Measurements from ENCODE around the gene LRIG1.
"Not testable (repeated sequence)": the region's sequence is repeated elsewhere in the genome, so short reads cannot be mapped to it uniquely, and the experiment has no call there.

The LRIG1 gene

GRCh38 chr3:66439666-66440344, 61.0 kb downstream of the LRIG1 start:
- DNase-seq: no peak

GRCh38 chr3:66438046-66438445, 62.8 kb downstream of the LRIG1 start:
- DNase-seq: no peak

DNA sequence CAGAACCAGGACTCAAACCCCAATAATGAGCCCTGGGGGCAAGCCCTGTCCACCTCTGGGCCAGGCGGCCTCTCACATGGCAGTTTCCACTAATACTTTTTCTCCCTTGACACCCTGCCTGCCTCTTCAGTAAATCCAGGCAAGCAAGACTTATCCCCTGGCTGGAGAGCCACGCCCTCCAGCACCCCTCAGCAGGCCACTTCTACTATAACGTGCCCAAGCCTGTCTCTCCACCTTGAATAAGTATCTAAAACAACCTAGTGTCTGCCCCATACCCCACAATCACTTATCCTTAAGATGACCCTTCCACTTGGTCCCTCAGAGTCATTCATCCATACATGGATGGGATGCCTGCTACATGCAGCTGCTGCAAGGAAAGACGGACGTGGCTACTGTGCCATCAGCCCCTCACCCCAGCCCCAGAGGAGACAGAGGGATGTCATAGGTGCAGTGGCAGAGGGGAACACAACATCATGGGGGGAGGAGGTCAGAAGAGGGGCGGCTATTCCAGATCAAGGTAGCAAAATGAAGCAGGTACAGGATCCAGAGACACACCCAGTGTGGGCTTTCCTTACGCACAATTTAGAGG, 63.4 kb downstream of the LRIG1 start:
- DNase-seq: no peak

DNA sequence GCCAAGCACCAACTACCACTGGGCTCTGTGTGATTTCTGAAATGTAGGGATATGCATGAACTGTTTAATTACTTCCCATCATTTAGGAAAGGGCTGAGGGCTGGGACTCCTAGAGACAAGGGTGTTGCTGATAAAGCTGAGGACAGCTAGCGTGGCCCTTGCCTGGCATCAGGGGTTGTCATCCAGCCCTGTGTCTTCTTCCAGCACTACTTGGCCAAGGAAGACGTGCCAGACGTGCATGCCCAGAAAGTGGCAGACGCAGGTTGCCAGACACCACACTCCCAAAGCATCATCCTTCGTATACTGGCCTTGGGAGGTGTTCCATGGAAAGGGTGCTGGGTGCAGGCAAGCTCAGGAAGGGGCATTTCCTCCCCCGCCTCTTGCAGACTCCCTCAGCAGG, 64.8 kb downstream of the LRIG1 start:
- DNase-seq: no peak

DNA sequence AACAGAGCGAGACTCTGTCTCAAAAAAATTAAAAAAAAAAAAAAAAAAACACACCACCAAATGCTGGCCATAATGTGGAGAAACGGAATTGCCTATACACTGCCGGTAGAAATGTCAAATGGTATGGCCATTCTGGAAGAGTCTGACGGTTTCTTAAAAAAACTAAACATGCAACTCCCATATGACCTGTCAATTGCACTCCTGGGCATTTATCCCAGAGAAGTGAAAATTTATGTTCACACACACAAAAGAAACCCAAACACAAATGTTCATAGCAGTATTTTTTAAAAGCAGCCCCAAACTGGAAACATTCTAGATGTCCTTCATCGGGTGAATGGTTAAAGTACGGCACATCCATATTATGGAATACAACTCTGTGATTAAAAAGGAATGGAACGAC, 66.1 kb downstream of the LRIG1 start:
- no peak for DNase-seq

GRCh38 chr3:66433522-66433782, 67.4 kb downstream of the LRIG1 start:
- DNase-seq: no peak

- no peak for DNase-seq
Measured at GRCh38 chr3:66432767-66433521, 67.9 kb downstream of the LRIG1 start.

GRCh38 chr3:66432041-66432766, 68.6 kb downstream of the LRIG1 start:
- no peak for DNase-seq

DNA sequence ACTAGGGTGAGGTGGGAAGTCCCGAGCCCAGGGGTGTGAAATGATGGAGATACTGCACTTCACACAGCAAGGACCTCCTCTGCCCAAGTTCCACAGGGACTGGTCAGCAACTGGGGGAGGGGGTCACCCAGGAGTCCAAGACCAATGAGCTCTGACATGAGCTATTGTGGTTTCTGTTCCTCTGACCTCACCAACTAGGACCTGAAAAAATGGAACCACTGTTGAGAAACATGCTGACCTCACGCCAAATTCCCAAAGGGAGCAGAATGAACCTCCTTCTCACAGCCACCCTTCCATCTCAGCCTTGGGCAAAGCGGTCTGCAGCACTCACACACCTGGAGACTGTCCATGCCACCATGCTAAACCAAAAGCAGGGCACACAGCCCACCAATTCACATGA, 69.3 kb downstream of the LRIG1 start:
- DNase-seq: no peak

- no peak for DNase-seq
Measured at GRCh38 chr3:66430876-66431275, 69.9 kb downstream of the LRIG1 start.

GRCh38 chr3:66428733-66429132, 72.1 kb downstream of the LRIG1 start:
- DNase-seq: no peak

DNA sequence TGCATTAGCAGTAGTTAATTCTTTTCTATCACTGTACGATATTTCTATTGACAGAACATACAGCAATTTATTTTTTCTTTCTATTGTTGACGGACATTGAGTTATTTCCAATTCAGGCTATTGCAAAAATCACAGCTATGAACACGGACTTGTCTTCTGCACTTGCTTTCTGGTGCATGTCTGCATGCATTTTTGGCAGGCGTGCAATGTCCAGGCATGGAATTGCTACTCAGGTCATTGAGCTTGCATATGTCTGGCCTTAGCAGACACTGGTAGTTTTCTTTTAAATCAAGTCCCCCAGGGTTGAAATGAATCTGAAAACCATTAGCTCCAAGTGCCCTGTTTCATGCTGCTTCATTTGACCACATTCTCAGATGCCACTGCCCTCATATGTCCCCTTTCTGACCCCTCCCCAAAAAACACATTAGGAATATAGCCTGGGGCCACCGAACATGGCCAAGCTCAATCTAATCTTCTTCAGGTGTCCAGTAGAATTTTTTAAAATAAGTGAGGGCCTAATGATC, 72.8 kb downstream of the LRIG1 start:
- no peak for DNase-seq

DNA sequence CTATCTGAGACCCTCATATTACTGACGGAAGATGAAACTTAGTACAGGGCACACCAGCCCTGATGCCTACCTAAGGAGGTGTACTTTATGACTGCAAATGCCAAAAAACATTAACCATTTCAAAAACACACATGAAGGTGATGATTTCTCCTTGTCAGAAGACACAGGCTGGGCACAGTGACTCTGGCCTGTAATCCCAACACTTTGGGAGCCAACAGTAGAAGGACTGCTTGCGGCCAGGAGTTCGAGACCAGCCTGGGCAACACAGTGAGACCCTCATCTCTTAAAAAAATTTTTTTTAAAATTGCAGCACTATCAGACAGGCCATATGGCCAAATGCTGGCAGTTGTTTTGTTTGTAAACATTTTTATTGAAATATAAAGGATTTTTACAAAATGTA, 73.5 kb downstream of the LRIG1 start:
- DNase-seq: no peak

DNA sequence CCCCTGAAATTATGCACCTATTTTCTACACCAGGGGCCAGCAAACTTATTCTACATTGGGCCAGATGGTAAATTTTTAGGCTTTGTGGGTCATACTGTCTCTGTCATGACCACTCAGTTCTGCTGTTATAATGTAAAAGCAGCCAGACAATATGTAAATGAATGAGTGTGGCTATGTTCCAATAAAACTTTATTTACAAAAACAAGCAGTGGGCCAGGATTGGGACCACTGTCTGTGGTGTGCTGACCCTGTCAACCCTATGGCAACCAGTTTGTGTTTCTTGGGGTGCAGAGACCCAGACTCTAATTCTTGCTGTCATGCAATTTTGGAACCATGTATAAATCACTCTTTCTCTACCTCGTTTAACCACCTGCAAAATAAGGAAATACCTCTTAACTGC, 74.7 kb downstream of the LRIG1 start:
- DNase-seq: no peak

DNA sequence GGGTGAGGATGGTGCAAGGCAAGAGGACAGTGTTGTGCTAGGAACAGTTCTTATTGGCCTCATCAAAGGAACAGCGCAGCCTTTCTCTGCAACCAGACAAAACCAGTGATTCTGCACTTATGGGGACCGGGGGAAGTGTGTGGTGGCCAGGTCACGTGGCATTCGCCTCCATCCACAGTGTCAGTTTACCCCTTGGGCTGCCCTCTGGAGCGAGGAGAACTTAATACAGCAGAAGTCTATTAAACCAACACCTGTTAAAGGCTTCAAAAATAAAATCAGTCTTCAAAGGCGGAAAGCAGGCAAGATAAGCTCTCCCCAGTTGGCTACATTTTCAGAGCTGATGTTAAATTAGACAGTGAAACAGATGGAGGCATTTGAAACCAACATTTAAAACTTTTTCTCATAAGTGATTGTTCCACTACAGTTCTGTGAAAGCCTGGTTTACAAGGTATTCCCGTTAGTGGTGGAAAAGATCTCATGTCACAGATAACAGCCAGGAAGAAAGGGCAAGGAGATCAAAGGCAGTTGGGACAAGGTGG, 75.2 kb downstream of the LRIG1 start:
- no peak for DNase-seq

DNA sequence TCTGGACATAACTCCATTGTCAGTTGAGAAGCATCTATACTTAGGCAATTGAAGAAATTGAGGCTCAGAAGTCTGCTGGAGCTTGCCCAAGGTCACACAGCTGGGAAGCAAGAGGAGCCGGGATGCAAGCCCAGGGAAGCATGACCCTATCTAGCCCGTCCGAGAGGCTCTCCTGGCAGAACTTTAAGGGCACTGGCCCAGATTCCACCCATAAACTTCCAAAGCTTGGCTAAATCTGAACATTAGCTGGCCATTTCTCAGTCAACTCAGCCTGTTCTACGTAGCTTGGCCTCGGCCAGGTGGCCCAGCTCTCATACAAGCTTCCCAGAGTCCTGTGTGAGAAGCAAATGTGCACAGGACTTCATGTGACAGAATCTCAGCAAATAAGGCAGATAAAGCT, 75.8 kb downstream of the LRIG1 start:
- DNase-seq: no peak

- no peak for DNase-seq
Measured at GRCh38 chr3:66423791-66424190, 77.0 kb downstream of the LRIG1 start.

DNA sequence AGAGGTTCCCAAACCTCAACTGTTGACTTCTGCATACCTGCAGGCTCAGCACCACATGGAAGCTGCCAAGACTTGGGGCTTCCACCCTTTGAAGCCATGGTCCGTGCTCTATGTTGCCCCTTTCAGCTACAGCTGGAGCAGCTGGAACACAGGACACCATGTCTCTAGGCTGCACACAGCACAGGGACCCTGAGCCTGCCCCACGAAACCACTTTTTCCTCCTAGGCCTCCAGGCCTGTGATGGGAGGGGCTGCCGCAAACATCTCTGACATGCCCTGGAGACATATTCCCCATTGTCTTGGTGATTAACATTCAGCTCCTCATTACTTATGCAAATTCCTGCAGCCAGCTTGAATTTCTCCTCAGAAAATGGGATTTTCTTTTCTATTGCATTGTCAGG, 78.9 kb downstream of the LRIG1 start:
- not testable (repeated sequence) for DNase-seq

GRCh38 chr3:66421144-66421543, 79.7 kb downstream of the LRIG1 start:
- not testable (repeated sequence) for DNase-seq

DNA sequence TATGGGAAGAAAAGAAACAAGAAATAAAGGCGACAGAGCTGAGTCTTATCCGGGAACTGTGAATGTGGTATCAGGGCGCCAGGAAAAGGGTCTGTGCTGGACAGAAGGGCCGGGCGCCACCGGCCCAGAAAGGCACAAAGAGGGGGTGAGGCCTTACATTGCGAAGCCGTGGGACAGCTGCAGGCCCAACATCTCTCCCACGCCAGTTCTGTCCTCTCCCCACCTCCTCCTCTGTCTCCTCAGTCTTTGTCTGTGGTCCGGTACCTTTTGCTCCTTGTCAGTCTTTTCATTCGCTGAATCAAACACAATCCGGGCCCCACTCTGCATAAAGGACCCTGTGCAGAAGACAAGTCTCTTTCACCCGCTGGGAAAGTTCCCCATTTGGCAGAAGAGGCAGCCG, 81.8 kb downstream of the LRIG1 start:
- DNase-seq: no peak

- DNase-seq: no peak
Measured at GRCh38 chr3:66418475-66418931, 82.3 kb downstream of the LRIG1 start.

- DNase-seq: no peak
Measured at GRCh38 chr3:66416556-66417304, 84.1 kb downstream of the LRIG1 start.
